HG03280 (cell line): ENCODE results near the gene RHCG.

Source experiments
- ATAC-seq: cut with Tn5 transposase; IDR thresholded peaks from one replicate; pipeline ENCODE4 v1.9.1; 2021; ENCODE audit warnings: mild to moderate bottlenecking, moderate library complexity; ENCODE audit not compliant: unreplicated experiment

RHCG gene

DNA sequence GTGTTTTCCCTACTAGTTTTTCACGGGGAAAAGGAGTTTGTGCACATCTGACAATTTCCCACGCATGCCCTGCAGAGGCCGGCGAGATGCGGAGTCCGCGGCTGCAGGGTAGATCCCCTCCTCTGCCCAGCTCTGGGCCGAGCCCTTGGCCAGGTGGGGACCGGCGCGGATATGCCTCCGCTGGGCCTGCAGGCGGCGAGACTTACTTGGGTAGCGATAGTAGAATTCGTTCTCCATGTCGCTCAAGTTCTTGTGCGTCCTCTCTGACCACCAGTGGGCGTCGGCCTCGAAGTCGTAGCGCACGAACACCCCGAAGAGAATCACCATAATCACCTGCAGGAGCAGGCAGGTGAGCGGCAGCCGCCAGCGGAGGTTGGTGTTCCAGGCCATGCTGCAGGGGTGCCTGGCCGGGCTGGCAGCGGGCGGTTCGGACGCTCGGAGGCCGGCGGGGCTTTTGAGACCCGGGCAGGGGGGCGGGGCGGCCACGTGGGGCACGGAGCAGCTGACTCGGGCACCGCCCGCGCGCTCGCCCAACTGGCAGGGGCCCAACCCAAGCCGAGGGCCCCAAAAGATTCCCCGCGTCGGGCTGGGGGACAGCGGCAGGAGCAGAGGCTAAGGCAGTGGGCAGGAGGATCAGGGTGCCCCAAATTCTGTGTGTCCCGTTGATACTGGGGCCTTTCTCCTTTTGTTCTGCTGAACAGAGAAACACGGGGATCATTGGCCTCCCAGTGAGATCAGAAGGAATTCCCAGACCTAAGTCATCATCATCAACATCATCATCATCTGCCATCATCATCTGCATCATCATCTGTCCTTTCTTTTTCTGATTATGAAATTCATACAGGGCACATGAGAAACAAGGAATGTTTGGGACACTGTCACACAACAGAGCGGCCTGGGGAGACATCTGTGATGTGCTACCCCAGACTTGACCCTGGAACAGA lies at the start of gene RHCG:
RHCG (minus strand) TSS at position 429 of the 944 bp plus-strand sequence; CDS start at position 390, 39 bp downstream.
- ATAC-seq, result no peak

DNA sequence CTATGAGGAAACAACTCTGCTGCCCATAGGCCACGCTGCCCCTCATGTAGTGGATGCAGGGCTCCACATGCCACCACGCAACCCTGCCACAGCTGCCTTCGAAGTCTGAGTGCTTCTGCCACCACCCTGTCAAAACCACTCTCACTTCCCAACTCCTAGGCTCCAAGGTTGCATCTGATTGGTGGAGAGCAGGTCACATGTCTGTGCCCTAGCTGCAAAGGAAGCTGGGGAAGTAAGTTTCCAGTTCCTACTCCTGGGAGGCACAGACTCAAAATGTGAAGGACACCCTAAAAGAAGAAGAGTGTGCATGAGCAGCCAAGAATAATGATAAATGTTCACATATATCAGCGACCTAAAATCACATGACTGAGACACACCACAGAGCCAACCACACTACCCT lies 47.0 kb upstream of the RHCG start:
- no peak for ATAC-seq

- ATAC-seq, result no peak
Measured at GRCh38 chr15:89542369-89542768, 46.0 kb upstream of the RHCG start.

DNA sequence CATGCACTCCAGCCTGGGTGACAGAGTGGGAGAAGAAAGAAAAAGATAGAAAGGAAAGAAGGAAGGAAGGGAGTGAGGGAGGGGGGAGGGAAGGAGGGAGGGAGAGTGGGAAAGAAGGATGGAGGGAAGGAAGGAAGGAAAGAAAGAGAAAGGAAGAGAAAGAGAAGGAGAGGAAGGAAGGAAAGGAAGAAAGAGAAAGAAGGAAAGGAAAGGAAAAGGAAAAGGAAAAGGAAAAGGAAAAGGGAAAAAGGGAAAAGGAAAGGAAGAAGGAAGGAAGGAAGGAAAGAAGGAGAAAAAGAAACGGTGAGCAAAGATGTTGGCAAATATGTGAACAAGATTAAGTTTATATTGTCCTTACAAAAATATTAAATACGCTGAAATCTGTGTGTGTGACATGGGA lies 42.6 kb upstream of the RHCG start:
- no peak for ATAC-seq

- no peak for ATAC-seq
Measured at GRCh38 chr15:89533861-89534544, 37.6 kb upstream of the RHCG start.

GRCh38 chr15:89531796-89532537 lies 35.6 kb upstream of the RHCG start:
- no peak for ATAC-seq

- ATAC-seq, result no peak
Measured at GRCh38 chr15:89530976-89531375, 34.6 kb upstream of the RHCG start.

DNA sequence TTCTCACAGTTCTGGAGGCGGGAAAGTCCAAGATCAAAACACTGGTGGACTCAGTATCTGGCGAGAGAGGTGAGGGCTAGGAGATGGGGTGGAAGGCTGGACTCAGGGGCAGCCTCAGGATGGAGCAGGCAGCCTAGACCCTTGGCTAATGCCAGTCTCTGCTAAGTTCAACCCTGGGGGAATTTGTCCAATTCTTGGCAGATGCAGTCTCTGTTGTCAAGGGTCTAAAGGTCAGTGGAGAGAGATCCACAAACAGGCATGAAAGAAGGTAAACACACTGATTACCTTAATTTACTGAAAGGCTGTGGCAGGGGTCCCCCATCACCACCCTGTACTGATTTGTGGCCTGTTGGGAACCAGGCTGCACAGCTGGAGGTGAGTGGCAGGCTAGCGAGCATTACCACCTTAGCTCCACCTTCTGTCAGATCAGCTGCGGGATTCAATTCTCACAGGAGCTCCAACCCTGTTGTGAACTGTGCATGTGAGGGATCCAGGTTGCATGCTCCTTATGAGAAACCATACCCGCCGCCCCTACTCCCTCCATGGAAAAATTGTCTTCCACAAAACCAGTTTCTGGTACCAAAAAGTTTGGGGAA lies 32.5 kb upstream of the RHCG start:
- ATAC-seq, result no peak

GRCh38 chr15:89526601-89527441 lies 30.4 kb upstream of the RHCG start:
- ATAC-seq, result no peak

GRCh38 chr15:89526181-89526580 lies 29.8 kb upstream of the RHCG start:
- no peak for ATAC-seq

DNA sequence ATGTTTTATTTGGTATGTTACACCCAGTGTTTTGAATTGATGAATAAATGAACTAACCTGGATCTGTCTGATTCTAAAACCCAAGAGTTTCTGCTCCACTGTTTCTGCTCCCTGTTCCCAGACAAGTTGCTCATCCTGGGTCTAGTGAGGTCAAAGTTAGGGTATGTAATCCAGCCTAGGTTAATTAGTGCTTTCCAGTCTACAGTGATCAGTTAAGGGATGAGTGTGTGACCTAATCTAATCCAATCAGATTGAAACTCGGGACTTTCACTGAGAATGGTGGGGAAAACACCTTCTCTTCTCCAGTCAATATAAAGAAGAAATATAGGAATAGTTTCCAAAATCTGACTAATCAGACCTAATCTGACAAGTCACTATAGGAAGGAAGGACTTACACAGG lies 27.8 kb upstream of the RHCG start:
- ATAC-seq, result no peak

DNA sequence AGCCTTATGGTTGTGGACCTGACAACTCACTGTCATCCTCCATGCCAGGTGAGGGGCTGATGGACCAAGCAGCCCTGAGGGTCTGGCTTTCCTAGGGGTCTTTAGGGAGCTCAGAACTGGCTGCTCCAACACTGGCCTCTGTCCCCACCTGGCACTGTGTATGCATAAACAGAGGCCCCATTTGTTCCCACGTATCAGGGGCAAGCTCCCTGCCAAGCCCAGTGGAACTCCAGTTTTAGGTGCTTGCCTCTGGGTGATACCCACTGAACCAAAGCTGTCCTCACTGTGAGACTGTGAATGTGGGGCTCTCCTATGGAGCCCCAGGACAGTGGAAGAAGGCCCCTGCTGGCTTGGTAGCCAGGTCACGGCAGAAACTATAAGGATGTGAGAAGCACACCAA lies 26.7 kb upstream of the RHCG start:
- no peak for ATAC-seq

DNA sequence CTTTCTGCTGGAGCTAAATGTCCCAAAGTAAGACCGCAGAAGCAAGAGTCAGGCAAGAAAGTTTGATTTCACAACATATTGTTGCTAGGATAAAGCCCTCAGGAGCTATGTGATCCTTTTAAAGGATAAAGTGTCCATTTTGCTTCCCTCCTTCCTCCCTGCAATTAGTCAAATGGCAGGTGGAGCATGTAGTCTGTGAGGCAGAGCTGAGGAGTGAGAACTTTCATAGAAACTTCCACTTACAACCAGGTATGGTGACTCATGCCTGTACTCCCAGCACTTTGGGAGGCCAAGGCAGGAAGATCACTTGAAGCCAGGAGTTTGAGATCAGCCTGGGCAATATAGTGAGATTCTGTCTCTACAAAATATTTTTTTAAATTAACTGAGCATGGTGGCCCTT lies 25.2 kb upstream of the RHCG start:
- no peak for ATAC-seq

DNA sequence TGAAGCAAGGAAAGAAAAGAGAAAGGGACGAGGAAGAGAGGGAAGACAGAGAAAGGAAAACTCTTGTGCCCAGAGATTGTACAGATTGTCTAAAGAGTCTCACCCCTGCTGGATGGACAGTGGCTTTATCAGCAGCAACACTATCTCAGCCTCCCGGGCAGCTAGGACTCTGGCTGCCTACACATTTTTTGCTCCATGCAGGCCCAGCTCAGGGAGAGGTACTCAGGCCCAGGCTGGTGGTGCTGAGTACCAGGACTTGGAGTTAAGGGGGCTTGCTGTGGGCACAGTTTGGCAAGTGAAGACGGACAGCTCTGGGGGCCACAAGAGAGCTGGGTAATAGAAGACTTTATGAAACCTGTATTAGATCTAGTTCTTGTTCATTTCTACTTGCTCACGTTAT lies 19.1 kb upstream of the RHCG start:
- ATAC-seq, result no peak

DNA sequence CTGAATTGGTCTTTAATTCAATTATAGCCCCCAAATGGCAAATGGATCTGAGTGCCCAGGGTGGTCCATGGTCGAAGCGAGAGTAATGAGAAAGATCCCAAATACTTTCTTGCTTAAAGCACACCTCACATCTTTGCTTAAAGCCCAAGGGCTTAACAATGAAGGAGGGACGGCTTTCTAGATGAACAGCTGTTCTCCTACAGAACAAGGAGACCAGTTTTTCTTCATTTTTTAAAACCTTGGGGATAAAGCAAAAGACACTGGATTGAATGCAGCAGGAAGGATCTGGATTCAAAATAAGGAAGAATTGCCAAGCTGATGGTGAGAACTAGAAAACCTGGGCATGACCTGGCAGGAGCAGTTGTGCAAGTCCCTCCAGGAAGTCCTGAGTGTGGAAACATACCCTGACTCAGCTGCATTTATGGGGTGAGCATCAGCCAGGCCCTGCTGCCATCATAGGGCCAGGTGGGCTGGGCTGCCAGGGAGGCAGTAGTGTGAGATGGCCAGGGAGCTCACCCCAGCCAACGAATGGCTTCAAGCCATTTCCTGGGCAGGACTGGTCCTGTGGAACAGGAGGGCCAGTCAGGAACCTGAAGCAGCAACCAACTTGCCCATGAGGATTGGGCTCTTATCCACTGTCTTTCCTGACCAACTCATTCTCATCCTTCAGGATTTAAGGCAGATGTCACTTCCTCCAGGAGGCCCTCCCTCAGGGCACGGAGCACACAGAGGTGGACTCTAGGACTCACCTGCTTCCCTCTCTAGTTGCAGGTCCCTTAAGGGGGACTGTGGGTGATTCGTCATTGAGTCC lies 18.4 kb upstream of the RHCG start:
- no peak for ATAC-seq

DNA sequence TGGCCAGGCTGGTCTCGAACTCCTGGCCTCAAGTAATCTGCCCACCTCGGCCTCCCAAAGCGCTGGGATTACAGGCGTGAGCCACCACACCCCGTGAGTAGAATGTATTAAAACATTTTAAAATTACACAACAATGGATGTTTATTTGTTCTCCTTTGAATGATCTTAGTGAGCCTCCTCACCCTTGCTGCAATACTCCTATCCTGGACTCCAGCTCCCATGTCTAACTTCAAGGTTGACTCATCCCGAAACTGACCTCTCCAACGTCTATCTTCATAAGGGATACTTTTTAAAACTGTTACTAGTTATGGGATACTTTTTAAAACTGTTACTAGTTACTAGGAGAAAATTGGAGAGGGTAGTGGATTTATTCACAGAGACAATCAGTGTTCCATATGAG lies 17.8 kb upstream of the RHCG start:
- no peak for ATAC-seq

DNA sequence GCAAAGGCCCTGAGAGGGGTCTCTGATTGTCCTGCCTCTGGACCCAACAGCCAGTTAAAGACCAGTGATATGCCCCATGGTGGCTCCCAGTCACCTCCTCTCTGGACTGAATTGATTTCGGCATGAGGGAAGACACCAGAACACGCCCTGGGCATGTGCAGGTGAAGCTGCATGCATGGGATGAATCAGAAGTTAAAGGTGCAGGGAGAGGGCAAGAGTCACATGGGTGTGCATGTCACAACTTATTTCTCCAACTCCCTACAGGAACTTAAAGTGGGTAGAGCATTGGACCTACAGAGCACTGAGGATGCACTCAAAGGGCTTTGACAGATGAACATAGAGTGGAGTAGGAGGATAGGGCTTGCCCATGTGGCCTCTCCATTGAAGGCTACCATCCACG lies 16.9 kb upstream of the RHCG start:
- no peak for ATAC-seq

GRCh38 chr15:89512631-89513030 lies 16.2 kb upstream of the RHCG start:
- no peak for ATAC-seq

DNA sequence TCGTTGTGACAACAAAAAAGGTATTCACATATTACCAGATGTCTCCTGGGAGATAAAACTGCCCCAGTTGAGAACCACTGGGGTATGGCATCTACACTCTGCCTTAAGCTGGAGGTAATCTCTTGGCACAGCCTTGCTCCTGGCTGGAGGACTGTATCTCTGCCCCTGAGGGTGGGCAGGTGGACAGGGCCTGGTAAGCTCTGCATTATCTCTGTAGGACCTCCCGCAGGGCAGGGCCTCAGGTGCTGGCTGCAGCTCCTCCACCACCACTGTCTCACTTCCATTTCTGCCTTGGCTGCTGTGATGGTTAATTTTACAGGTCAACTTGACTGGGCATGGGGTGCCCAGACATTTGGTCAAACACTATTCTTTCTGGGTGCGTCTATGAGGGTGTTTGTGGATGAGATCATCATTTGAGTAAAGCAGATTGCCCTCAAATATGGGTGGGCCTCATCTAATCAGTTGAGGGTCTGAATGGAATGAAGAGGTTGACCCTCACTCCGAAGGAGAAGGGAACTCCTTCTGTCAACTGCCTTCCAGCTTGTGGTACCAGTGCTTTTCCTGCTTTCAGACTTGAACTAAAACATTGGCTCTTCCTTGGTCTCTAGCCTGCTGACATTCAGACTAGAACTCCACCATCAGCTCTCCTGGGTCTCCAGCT lies 9.8 kb upstream of the RHCG start:
- no peak for ATAC-seq
